ENCODE measurements around the gene SH3GL3.

Gene SH3GL3

GRCh38 chr15:83610901-83611685 is 164.0 kb downstream of the SH3GL3 start:
- no peak for DNase-seq

GRCh38 chr15:83612226-83612625 is 165.1 kb downstream of the SH3GL3 start:
- no peak for DNase-seq

GRCh38 chr15:83612898-83613635 is 165.9 kb downstream of the SH3GL3 start:
- DNase-seq = peak in 8 of 58 donors; percentile 4 to 38 (median 14)

GRCh38 chr15:83613714-83614113 is 166.6 kb downstream of the SH3GL3 start:
- DNase-seq = peak in 5 of 58 donors; percentile 1 to 13 (median 6)

GRCh38 chr15:83616840-83617239 is 169.7 kb downstream of the SH3GL3 start:
- DNase-seq = no peak

GRCh38 chr15:83626171-83626802 is 179.1 kb downstream of the SH3GL3 start:
- DNase-seq = no peak

GRCh38 chr15:83631534-83631933 is 184.4 kb downstream of the SH3GL3 start:
- DNase-seq = no peak

GRCh38 chr15:83643201-83643600 is 196.1 kb downstream of the SH3GL3 start:
- DNase-seq = no peak

- DNase-seq = no peak
Measured at GRCh38 chr15:83644439-83644838, 197.3 kb downstream of the SH3GL3 start.

GRCh38 chr15:83650831-83651230 is 203.7 kb downstream of the SH3GL3 start:
- no peak for DNase-seq

- DNase-seq = no peak
Measured at GRCh38 chr15:83651541-83651940, 204.4 kb downstream of the SH3GL3 start.

- DNase-seq = no peak
Measured at GRCh38 chr15:83652626-83653204, 205.6 kb downstream of the SH3GL3 start.

- peak in 2 of 58 donors; percentile 21 to 76 for DNase-seq
Measured at GRCh38 chr15:83653288-83653638, 206.1 kb downstream of the SH3GL3 start.

GRCh38 chr15:83653639-83654378 is 206.7 kb downstream of the SH3GL3 start, which contains the start of gene ADAMTSL3:
TSS of gene ADAMTSL3 (plus strand) at chr15:83654123. CDS start at chr15:83655762, 1,639 bp downstream.
- DNase-seq = peak in 40 of 58 donors; percentile 3 to 76 (median 36)

GRCh38 chr15:83654379-83655236 is 207.5 kb downstream of the SH3GL3 start:
- DNase-seq = peak in 2 of 58 donors; percentile 5 to 15

GRCh38 chr15:83655237-83655616 is 208.1 kb downstream of the SH3GL3 start:
- DNase-seq = no peak

GRCh38 chr15:83656192-83656591 is 209.1 kb downstream of the SH3GL3 start:
- DNase-seq = no peak

GRCh38 chr15:83656943-83657528 is 209.9 kb downstream of the SH3GL3 start:
- DNase-seq = no peak

- no peak for DNase-seq
Measured at GRCh38 chr15:83657549-83657948, 210.4 kb downstream of the SH3GL3 start.
